Stimulated activated CD4-positive, alpha-beta T cell treated with anti-CD3 and anti-CD28 coated beads, Interleukin-15, amount 100 ng/mL, for 24 hours (primary cell): ENCODE data around the gene SIL1.

ENCODE experiments used
- DNase-seq: peaks from one replicate; pipeline ENCODE4 v3.0.0-alpha.2; 2020

Gene SIL1

DNA sequence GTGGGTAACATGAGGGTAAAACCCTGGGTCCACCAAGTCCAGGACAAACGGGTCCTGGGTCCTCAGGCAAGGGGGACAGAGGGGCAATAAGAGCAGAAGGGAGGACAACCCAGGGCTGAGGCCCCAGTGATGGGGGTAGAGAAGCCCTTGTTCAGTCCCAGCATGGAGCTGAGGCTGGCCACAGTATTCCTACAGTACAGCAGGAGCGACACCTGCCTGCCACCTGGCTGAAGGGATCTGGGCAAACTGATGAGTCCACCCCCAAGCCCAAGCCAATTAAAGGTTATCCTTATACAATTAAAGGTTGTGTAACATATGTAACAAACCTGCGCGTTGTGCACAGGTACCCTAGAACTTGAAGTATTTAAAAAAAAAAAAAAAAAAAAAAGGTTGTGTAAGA lies 225.3 kb downstream of the SIL1 start:
- no peak for DNase-seq

GRCh38 chr5:138972230-138972629 lies 225.9 kb downstream of the SIL1 start:
- DNase-seq = no peak

GRCh38 chr5:138969323-138970002 lies 228.7 kb downstream of the SIL1 start:
- DNase-seq = no peak

DNA sequence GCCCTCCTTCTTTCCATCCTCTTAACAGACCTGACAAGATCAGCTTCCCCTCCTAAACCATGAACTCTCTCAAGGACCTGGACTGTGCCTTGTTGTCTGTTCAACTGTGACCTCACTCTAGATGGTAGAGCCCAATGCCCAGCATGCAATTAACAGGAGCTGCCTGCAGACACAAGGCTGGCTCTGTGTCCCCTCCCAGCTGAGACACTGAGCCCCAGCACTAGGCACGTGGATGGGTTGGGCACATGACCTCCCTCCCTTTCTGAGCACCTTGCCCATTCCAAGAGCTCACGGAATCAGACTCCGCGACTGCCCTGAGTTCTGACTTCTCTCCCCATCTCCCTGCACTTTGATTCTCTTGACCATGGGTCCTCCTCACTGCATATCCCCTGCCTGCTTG lies 229.6 kb downstream of the SIL1 start:
- no peak for DNase-seq

DNA sequence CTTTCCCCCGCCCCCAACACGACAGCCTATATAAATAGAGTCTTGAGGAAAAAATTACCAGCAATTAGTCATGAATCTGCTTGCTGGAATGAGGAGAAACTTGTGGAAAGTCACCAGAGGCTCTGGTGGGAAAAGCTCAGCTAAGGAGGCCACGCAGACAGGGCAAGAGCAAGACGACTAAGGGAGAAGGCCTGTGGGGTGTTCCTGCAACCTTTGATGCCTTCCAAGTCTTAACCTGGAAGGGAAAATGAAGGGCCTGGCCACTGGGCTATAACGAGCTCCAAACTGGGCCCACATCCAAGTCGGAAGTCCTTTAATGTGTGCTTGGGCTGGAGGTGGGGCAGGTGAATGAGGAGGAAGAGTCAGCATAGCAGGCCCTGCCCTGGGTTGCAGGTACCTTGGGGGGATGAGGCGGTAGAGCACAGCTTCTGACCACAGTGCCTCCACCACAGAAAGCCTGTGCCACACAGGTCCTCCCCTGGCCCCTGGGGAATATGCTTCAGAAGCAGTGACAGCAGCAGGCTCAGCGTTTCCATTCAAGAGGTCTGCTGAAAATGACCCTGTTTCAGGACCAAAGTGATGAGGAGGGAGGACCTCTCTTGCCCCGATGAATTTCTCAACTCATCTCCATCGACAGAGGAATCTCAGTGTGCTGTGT lies 230.2 kb downstream of the SIL1 start:
- DNase-seq = no peak

DNA sequence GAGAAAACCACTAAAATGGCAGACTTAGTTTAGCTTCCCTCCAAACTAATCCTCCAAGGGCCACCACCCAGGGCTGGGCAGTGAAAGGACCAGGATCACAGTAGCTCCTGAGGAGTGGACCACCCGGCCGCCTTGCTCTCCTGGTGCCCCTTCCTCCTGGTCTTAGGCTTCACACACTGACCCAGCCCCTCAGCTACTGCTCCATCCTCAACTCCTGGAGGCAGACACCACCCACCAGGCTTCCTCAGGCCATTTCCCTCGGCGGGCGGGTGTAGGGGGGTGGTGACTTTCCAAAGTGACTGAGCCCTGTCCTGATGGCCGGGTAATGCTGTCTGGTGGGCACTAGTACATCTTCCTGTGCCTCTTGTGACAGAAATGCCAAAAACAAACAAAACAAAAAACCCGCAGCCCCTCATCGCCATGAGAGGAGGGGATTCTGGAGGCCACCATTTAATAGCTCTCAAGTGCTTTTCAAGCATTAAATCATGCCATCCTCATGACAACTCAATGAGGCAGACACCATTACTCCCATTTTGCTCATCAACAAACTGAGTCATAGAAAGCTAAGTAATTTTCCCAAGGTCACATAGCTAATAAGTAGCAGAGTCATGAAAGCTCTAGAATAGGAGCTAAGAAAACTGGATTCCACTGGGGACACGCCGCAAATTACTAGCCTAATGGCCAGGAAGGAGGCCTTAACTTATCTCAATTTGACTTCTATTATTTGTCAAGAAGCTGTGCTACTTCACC lies 231.8 kb downstream of the SIL1 start:
- no peak for DNase-seq

DNA sequence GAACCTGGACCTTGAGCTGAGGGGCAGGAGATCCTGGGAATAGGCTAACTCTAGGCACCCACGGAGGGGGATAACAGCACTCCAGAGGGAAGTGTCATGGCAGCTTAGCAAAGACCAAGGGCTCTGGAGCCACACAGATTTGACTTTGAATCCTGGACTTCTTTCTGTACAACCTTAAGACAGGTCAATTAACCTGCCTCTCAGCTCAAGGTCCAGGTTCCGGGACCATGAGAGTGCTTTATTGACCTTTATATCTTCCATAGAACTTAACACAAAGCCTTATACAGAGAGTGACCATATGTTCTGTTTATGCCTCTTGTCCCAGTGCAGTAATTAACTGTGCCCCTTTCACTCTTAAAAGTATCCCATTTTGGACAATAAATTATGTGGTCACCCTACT lies 232.5 kb downstream of the SIL1 start:
- no peak for DNase-seq

DNA sequence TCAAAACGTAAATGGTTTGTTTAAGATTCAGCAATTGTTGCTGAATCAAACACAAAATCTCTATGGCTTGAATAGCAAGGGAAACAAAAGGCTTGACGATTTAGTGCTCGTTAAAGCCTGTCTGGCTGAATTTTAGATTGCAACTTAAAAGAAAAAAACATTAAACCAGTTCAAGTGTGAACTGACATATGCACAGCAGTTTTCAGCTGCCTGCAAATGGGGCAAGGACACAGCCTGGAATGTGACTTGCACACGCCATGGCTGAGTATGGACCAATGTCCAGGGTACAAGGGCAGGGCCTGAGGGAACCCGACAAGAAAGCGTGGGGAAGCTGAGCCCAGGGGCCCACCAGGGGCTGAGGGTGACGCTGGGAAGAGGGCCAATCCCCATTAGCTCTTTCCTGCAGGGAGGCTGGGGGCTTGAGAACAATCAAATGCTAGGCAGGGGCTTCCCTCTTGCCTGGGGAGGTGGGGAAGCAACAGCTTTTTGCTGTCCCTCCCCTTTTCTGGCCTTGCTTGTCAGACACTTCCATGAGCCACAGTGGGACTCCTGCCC lies 233.4 kb downstream of the SIL1 start:
- DNase-seq = no peak

DNA sequence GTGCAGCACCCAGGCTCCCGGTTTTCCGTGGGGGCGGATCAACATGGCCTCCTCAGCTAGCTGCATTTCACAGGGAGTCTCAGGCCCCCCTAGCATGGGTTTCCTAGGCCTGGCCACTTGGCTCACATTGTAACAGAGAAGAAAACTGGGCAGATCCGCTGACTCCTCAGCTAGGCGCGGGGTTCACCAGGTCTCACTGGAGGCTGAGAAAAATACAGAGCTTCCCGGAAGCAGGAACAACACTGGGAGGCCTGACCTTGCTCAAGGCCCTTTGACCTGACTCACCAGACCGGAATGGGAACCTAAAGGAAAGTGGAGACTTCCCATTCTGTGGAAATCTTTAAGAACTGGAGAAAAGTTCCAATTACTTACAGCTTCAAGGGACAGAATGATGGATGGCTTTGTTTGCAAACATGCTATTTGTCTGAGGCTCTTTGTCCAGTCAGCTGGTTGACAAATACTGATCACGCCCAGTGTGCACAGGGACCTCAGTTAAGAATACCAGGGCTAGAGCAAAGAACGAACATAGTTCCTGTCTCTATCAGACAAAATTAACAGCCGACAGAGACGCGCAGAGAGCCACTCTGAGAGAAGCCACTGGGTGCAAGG lies 234.3 kb downstream of the SIL1 start:
- no peak for DNase-seq

- DNase-seq = no peak
Measured at GRCh38 chr5:138962614-138963370, 235.4 kb downstream of the SIL1 start.

DNA sequence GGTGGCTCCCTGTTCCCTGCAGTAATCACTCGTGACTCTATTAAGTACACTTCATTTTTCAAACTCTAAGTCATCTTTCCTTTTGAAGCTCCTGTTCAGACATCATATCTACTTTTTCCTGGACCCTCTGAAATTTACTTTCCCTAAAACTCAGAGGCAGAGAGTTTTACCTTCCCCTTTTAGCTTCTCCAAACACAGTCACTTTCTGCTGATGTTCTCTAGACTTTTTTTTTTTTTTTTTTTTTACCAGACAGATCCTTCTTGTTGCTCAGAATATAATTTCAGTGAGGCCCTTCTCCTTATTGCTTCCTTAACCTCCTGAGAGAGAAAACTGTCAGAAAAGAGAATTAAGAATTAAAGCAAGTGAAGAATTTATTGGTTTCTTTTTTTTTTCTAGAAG lies 236.4 kb downstream of the SIL1 start:
- no peak for DNase-seq

DNA sequence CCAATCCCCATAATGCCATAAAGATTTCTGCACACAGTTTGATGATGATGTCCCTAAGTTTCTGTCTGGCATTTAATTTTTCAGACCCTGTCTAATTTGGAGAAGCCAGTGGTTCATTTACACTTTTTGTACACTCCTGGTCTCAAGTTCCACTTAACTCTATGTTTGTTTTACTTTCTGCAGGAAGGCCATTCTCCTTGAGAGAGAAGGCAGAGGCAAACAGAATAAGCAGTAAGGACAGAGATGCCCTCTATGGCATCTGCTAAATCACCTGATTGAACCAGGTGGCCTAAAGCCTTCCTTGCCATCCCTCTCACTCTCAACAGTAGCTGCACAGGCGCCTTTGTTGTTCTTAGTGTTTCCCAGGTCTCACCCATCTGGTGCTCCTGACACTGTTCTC lies 236.9 kb downstream of the SIL1 start:
- DNase-seq = no peak

DNA sequence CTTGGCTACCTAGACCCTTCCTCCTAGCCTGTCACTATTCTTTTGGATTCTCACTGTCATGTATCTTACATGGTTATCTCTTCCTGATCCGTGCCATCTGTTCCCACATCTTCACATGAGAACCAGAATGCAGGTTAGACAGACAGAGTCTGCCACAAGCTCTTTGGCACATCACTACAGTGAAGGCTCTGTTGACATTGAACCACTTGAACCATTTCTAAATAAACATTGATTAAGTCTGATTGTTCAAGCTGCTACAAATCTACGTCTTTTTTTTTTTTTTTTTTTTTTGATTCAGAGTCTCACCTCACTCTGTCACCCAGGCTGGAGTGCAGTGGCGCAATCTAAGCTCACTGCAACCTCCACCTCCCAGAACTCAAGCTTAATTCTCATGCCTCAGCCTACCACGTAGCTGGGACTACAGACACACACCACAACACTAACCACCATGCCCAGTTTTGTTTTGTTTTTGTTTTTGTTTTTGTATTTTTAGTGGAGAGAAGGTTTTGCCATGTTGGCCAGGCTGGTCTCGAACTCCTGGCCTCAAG lies 237.9 kb downstream of the SIL1 start:
- DNase-seq = no peak

- no peak for DNase-seq
Measured at GRCh38 chr5:138956801-138957200, 241.4 kb downstream of the SIL1 start.

GRCh38 chr5:138955671-138956295 lies 242.4 kb downstream of the SIL1 start:
- no peak for DNase-seq

DNA sequence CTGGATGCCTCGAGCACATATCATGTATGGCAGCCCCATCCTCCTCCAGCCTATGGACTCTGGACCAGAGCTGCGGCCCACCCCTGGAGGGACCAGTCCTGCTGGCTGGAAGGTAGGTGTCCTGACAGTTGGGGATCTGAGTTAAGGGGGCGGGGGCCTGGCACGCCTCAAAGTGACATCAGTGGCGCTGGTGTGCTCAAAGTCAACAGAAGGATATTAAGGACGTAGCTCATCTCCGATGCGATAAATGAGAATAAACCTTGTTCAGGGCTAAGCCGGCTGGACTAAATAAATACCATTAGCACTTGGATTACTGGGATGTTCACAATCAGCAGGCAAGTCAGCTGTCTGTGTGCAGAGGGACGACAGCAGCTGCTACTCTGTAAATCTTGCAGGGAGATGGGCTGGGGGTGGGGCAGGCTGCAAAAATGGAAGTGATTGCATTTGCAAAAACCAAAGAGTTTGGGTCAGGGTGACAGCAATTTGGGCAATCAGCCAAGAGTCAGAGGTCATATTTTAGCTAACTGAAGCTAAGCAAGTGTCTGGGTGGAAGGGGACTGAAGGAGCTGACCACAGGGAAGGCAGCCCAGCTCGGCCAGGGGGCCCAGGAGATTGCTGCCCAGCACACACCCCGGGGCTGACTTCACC lies 243.0 kb downstream of the SIL1 start:
- no peak for DNase-seq

GRCh38 chr5:138954257-138955012 lies 243.7 kb downstream of the SIL1 start:
- no peak for DNase-seq

GRCh38 chr5:138953387-138954256 lies 244.5 kb downstream of the SIL1 start:
- peak; percentile 21 for DNase-seq

- DNase-seq = no peak
Measured at GRCh38 chr5:138952962-138953361, 245.2 kb downstream of the SIL1 start.
